ENCODE measurements around the gene ANK2.

GRCh38 chr4:113006632-113007031 lies 42.8 kb upstream of the ANK2 start:
- TF ChIP-seq POLR2AphosphoS5 (IDR thresholded peaks at IDR 0.05; ENCODE audit: low read depth, low read length), result no peak
- no peak for TF ChIP-seq POLR2A (IDR thresholded peaks at IDR 0.05; ENCODE audit: borderline replicate concordance, extremely low read depth, insufficient read depth, insufficient read length)
- TF ChIP-seq EZH2phosphoT487 (IDR thresholded peaks at IDR 0.05; ENCODE audit: borderline replicate concordance), result no peak
- TF ChIP-seq SIN3A (IDR thresholded peaks at IDR 0.05; ENCODE audit: low read depth), result no peak
- TF ChIP-seq EZH2 (IDR thresholded peaks at IDR 0.05), result no peak
- TF ChIP-seq CTCF (IDR thresholded peaks at IDR 0.05 in 2 of 3, conservative IDR thresholded peaks at IDR 0.05 in 1 of 3; ENCODE audit: borderline replicate concordance in 1 of 3, insufficient read depth in 1 of 3, low read depth in 2 of 3, low read length in 2 of 3), result no peak
- no peak for TF ChIP-seq CBX3 (IDR thresholded peaks at IDR 0.05; ENCODE audit: low read depth)
- TF ChIP-seq YY1 (IDR thresholded peaks at IDR 0.05; ENCODE audit: extremely low read depth, insufficient replicate concordance, low read depth, low read length), result no peak
- no peak for TF ChIP-seq REST (IDR thresholded peaks at IDR 0.05; ENCODE audit: low read depth)
- TF ChIP-seq ATF3 (IDR thresholded peaks at IDR 0.05), result no peak
- TF ChIP-seq MAX (IDR thresholded peaks at IDR 0.05), result no peak
- no peak for TF ChIP-seq RAD21 (IDR thresholded peaks at IDR 0.05; ENCODE audit: low read depth)
